Subcutaneous abdominal adipose tissue (tissue), 5 donors: ENCODE data around the gene PMIS2.
A peak's percentile ranks its signal among the peaks of the same experiment; 100 is the strongest.

Experiments used
- H3K27ac ChIP-seq: one replicate; pipeline ENCODE4 v1.7.0; 2013; ENCODE audit warnings: low read depth, mild to moderate bottlenecking, inconsistent platforms, low read length, moderate library complexity
- H3K27me3 ChIP-seq, 5 donors: one replicate each; pipeline ENCODE4 v1.7.0; 2013; ENCODE audit warnings: low read length in 5 of 5, inconsistent platforms in 1 of 5; ENCODE audit not compliant: control insufficient read depth in 5 of 5, insufficient read depth in 4 of 5
- H3K36me3 ChIP-seq, 5 donors: one replicate each; pipeline ENCODE4 v1.7.0; 2013; ENCODE audit warnings: low read length in 5 of 5; ENCODE audit not compliant: control insufficient read depth in 5 of 5, insufficient read depth in 5 of 5
- H3K4me1 ChIP-seq, 5 donors: one replicate each; pipeline ENCODE4 v1.7.0; 2013; ENCODE audit warnings: low read length in 5 of 5, mild to moderate bottlenecking in 3 of 5, moderate library complexity in 1 of 5; ENCODE audit not compliant: control insufficient read depth in 5 of 5, insufficient read depth in 5 of 5
- H3K4me3 ChIP-seq, 5 donors: one replicate each; pipeline ENCODE4 v1.7.0; 2013; ENCODE audit warnings: low read length in 5 of 5, low read depth in 1 of 5
- H3K9ac ChIP-seq, 5 donors: one replicate each; pipeline ENCODE4 v1.7.0; 2013; ENCODE audit warnings: low read length in 5 of 5, mild to moderate bottlenecking in 4 of 5, moderate library complexity in 3 of 5
- H3K9me3 ChIP-seq, 5 donors: one replicate each; pipeline ENCODE4 v1.7.0; 2013; ENCODE audit warnings: low read length in 5 of 5; ENCODE audit not compliant: control insufficient read depth in 5 of 5
- donor health status: healthy.
- donor health status: healthy.
- donor health status: healthy.
- donor health status: healthy.
- donor health status: healthy.

PMIS2 gene

DNA sequence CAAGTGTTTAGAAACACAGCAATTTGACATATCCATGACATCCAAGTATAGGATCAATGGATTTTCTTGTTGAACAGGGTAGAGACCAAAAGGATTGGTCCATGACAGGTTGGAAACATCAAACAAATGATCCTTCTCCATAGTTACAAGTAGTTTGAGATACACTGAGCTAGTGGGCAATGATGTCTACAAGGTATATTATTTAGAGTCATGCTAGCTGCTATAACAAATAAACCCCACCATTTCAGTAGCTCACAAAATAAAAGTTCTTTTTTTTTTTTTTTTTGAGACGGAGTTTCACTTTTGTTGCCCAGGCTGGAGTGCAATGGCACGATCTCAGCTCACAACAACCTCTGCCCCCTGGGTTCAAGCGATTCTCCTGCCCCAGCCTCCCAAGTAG lies 21.7 kb downstream of the PMIS2 start:
- no peak overlapping the region for H3K27ac ChIP-seq
- H3K36me3 ChIP-seq: no peaks in the 10 kb centered on the region
- H3K4me3 ChIP-seq: no peak overlapping the region
- peaks cover 0 to 13% (median 11%) of the 10 kb centered on the region in 5 donors for H3K9me3 ChIP-seq
- H3K4me1 ChIP-seq: peaks cover 0 to 11% (median 6%) of the 10 kb centered on the region in 5 donors
- no peaks in the 10 kb centered on the region for H3K27me3 ChIP-seq
- no peak overlapping the region for H3K9ac ChIP-seq

DNA sequence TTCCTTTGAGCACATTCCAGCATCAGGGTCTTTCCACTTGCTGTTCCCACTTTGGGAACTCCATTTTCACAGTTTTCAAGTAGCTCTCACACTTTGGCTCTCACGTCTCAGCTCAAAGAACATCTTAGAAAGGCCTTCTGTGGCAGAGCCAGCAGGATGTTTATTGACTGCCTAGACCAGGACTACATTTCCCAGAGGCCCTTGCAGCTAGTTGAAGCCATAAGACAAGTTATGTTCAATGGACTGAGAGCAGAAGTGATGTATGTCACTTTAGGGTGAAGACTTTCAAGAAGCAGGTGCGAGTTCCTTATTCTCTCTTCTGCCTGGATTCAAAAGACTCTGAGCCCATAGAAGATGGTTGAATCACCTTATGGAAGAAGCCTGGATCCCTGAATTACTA lies 22.3 kb downstream of the PMIS2 start:
- Histone ChIP-seq H3K4me3 (no peak overlapping the region), H3K27ac (no peak overlapping the region), H3K27me3 (no peaks in the 10 kb centered on the region), H3K36me3 (no peaks in the 10 kb centered on the region), H3K9ac (no peak overlapping the region), H3K4me1 (peaks cover 0 to 17% (median 12%) of the 10 kb centered on the region in 5 donors), H3K9me3 (peaks cover 0 to 13% (median 11%) of the 10 kb centered on the region in 5 donors)

DNA sequence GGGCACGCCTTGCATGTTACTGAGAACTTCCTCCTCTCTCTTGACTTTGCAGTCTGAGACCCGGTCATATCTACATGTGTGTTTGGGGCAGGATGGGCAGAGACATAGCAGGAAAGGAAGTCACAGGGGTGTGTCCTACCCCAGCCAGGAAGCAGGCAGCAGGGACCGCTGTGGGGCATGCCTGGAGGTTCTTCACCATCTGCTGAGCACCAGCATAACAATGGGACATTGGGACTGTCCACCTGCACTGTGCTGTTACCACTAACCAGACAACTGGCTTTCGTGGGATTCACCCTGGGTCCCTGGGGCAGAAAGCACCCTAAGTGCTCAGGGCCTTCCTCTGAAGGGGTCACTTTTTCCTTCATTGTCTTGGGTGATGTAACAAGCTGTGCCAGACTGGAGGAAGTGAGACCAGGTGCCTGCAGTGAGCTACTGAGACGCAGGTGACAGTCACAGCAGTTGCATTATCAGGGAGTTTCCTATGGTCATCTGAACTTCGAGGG lies 23.9 kb downstream of the PMIS2 start:
- Histone ChIP-seq H3K36me3 (peaks cover 0 to 2% (median 1%) of the 10 kb centered on the region in 5 donors), H3K9me3 (peaks cover 0 to 13% (median 11%) of the 10 kb centered on the region in 5 donors), H3K4me3 (no peak overlapping the region), H3K4me1 (peaks cover 0 to 17% (median 13%) of the 10 kb centered on the region in 5 donors), H3K27me3 (no peaks in the 10 kb centered on the region), H3K27ac (no peak overlapping the region), H3K9ac (no peak overlapping the region)

DNA sequence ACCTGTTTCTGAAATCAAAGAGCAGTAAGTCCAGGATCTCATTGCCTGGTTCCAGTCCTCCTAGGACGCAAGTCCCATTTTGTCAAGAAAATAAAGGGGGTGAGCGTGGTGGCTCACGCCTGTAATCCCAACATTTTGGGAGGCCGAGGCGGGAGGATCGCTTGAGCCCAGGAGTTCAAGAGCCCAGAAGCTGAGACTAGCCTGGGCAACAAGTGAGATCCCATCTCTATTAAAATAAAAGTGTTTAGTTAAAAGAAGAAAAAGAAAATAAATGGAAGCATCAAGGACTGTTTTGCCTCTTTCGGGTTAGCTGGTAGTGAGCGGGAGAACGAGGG lies 26.2 kb downstream of the PMIS2 start:
- Histone ChIP-seq H3K9me3 (peaks cover 0 to 13% (median 8%) of the 10 kb centered on the region in 5 donors), H3K36me3 (peaks cover 0 to 16% (median 11%) of the 10 kb centered on the region in 5 donors), H3K27ac (no peak overlapping the region), H3K9ac (peak overlapping the region in 3 of 5 donors; percentile 78 to 92 (median 88)), H3K27me3 (no peaks in the 10 kb centered on the region), H3K4me3 (peak overlapping the region; percentile 72 to 95 (median 87)), H3K4me1 (peaks cover 0 to 17% (median 13%) of the 10 kb centered on the region in 5 donors)

DNA sequence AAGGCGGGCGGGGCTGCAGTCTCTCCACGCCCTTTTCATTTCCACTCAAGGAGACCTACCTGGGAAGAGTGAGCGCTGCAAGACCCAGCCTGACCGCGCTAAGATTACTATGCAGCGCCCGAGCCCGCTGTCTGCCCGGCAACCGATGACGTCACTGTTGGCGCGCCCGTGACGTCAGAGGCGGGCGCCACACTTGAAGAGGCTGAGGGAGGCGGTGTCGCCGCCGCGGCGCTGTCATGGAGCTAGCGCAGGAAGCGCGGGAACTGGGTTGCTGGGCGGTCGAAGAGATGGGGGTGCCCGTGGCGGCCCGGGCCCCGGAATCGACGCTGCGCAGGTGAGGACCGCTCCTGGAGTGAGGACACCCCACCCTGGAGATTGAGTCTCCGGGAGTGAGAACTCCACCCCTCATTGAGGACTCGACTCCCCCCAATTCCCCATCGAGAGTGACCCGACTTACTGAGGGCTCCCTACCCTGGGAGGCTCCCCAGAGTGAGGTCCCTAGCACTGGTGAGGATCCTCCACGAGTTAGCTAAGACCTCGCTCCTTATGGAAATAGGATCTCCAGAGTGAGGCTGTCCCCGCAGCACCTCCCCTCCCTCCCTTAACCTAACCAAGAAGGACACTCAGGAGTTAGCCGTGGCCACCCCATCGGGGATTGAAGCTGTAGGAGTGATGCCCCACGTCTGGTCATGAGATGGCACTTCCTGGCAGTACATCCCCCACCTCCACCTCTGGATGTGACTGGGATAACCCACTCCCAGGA lies 26.8 kb downstream of the PMIS2 start, which contains the start of gene HAUS5:
HAUS5 (plus strand) TSS at position 177 of the 763 bp plus-strand sequence; CDS start at position 237, 60 bp downstream.
- H3K36me3 ChIP-seq: peaks cover 0 to 21% (median 15%) of the 10 kb centered on the region in 5 donors
- peaks cover 0 to 10% (median 5%) of the 10 kb centered on the region in 5 donors for H3K9me3 ChIP-seq
- H3K27ac ChIP-seq: no peak within 1 kb of the TSS
- H3K4me1 ChIP-seq: peaks cover 0 to 17% (median 13%) of the 10 kb centered on the region in 5 donors
- H3K9ac ChIP-seq: peak within 1 kb of the TSS; percentile 71 to 92 (median 84)
- H3K4me3 ChIP-seq: peak within 1 kb of the TSS; percentile 82 to 98 (median 89)
- H3K27me3 ChIP-seq: no peaks in the 10 kb centered on the region

DNA sequence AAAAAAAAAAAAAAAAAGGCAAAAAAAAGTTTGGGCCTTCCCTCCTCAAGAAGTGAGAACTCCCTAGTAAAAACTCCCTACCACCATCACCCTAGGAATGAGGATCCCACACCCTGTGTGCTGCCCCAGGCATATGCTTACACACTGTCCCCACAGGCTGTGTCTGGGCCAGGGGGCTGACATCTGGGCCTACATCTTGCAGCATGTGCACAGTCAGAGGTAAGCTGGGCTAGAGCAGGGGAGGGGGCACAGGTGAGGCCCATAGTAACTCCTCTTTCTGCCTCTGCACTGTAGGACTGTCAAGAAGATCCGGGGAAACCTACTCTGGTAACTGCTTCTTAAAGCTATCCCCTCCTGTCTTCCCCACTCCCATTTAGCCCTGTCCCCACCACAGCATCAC lies 27.6 kb downstream of the PMIS2 start:
- peaks cover 0 to 17% (median 13%) of the 10 kb centered on the region in 5 donors for H3K4me1 ChIP-seq
- H3K27ac ChIP-seq: no peak overlapping the region
- no peak overlapping the region for H3K4me3 ChIP-seq
- peaks cover 0 to 27% (median 19%) of the 10 kb centered on the region in 5 donors for H3K36me3 ChIP-seq
- peaks cover 0 to 4% (median 2%) of the 10 kb centered on the region in 5 donors for H3K9me3 ChIP-seq
- H3K9ac ChIP-seq: no peak overlapping the region
- no peaks in the 10 kb centered on the region for H3K27me3 ChIP-seq

DNA sequence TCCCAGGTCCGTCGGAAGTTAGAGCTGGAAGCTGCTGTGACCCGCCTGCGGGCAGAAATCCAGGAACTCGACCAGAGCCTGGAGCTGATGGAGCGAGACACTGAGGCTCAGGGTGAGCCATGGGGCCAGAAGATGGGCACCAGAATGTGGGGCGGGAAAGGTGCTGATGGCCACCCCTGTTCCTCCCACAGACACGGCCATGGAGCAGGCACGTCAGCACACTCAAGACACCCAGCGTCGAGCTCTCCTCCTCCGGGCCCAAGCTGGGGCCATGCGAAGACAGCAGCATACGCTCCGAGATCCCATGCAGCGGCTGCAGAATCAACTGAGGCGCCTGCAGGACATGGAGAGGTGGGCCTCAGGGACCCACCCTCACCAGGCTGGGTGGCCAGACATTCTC lies 29.1 kb downstream of the PMIS2 start:
- H3K36me3 ChIP-seq: peaks cover 0 to 37% (median 21%) of the 10 kb centered on the region in 5 donors
- H3K27me3 ChIP-seq: no peaks in the 10 kb centered on the region
- no peak overlapping the region for H3K27ac ChIP-seq
- no peak overlapping the region for H3K4me3 ChIP-seq
- no peaks in the 10 kb centered on the region for H3K9me3 ChIP-seq
- H3K4me1 ChIP-seq: peaks cover 0 to 14% (median 13%) of the 10 kb centered on the region in 5 donors
- no peak overlapping the region for H3K9ac ChIP-seq

DNA sequence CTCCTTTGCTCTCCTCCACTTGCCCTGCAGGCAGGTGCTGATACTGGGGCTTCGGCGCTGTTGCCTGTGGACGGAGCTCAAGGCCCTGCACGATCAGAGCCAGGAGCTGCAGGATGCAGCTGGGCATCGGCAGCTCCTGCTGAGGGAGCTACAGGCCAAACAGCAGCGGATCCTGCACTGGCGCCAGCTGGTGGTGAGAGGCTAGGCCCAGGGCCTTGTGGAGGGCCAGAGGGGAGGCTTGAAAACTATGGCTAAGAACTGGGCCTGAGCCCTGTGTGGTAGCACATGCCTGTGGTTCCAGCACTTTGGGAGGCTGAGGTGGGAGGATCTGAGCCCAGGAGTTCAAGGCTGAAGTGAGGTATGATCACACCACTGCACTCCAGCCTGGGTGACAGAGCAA lies 32.9 kb downstream of the PMIS2 start:
- Histone ChIP-seq H3K27me3 (no peaks in the 10 kb centered on the region), H3K36me3 (peaks cover 0 to 56% (median 28%) of the 10 kb centered on the region in 5 donors)

DNA sequence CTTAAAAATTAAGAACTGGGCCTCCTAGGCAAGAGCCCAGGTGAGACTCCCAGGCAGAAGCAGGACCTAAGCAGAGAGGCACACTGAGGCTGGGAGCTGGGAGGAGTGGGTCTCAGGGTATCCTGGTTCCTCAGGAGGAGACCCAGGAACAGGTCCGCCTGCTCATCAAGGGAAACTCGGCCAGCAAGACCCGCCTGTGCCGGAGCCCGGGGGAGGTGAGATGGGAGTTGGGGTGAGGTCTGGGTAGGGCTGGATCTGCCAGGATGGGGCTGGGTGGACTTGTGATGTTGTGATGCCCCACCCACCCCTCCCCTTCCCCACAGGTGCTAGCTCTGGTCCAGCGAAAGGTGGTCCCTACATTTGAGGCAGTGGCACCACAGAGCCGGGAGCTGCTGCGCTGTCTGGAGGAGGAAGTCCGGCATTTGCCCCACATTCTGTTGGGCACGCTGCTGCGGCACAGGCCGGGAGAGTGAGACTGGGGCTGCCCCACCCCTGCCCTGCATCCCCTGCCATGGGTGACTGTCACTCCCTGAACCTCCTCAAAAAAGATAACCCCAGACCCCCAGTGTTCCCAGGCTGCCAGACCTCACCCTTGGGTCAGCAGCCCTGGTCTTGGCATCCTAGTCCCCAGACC lies 33.4 kb downstream of the PMIS2 start:
- Histone ChIP-seq H3K9ac (no peak overlapping the region), H3K27me3 (no peaks in the 10 kb centered on the region), H3K36me3 (peaks cover 0 to 56% (median 28%) of the 10 kb centered on the region in 5 donors), H3K4me3 (no peak overlapping the region), H3K4me1 (no peaks in the 10 kb centered on the region), H3K9me3 (no peaks in the 10 kb centered on the region), H3K27ac (no peak overlapping the region)

More for the DNA sequence above, 32.9 kb downstream of the PMIS2 start:
- Histone ChIP-seq H3K4me1 (no peaks in the 10 kb centered on the region), H3K27ac (no peak overlapping the region), H3K9me3 (no peaks in the 10 kb centered on the region), H3K4me3 (no peak overlapping the region), H3K9ac (no peak overlapping the region)

DNA sequence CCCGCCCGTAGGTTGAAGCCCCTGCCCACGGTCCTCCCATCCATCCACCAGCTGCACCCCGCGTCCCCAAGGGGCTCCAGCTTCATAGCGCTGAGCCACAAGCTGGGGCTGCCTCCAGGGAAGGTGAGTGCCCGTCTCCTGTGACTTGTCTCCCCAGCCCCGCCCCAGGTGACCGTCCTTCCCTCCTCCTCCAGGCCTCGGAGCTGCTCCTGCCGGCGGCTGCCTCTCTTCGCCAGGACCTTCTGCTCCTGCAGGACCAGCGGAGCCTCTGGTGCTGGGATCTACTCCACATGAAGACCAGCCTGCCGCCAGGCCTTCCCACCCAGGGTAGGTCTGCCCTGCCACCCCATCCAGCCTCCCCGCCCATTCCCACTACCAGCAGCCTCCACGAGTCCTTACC lies 34.0 kb downstream of the PMIS2 start:
- H3K36me3 ChIP-seq: peaks cover 0 to 55% (median 26%) of the 10 kb centered on the region in 5 donors
- no peaks in the 10 kb centered on the region for H3K27me3 ChIP-seq
- H3K27ac ChIP-seq: no peak overlapping the region
- no peak overlapping the region for H3K9ac ChIP-seq
- H3K4me1 ChIP-seq: no peaks in the 10 kb centered on the region
- H3K9me3 ChIP-seq: no peaks in the 10 kb centered on the region
- no peak overlapping the region for H3K4me3 ChIP-seq
